Epithelial cell of proximal tubule (primary cell): ENCODE results near the gene GOT2. TPM values are rescaled to one million over a fixed set of nuclear protein-coding genes. Genes with fewer than 3 reads are reported as not detected.
"Not testable (repeated sequence)": the region's sequence is repeated elsewhere in the genome, so short reads cannot be mapped to it uniquely, and the experiment has no call there.

Experiments
- DNase-seq: peaks from one replicate; pipeline ENCODE4 v3.0.0-alpha.2; 2011; ENCODE audit warnings: low read depth
- H3K4me3 ChIP-seq: 2 replicates; pipeline ENCODE4 v1.5.1; 2011; ENCODE audit warnings: low read depth, mild to moderate bottlenecking, low read length
- total RNA-seq: library from RNA; depleted of rRNA; stranded (reverse); fragments of >200 nt; gene quantifications from 2 replicates; pipeline ENCODE4 v1.2.3, GENCODE V29; 2015
- TF ChIP-seq, protein P1 (sequence below): conservative IDR thresholded peaks from 2 replicates; pipeline ENCODE4 v1.5.1; 2012; ENCODE audit warnings: low read depth, mild to moderate bottlenecking, low read length

Gene GOT2
- 173 and 228 TPM in 2 replicates for total RNA-seq

DNA sequence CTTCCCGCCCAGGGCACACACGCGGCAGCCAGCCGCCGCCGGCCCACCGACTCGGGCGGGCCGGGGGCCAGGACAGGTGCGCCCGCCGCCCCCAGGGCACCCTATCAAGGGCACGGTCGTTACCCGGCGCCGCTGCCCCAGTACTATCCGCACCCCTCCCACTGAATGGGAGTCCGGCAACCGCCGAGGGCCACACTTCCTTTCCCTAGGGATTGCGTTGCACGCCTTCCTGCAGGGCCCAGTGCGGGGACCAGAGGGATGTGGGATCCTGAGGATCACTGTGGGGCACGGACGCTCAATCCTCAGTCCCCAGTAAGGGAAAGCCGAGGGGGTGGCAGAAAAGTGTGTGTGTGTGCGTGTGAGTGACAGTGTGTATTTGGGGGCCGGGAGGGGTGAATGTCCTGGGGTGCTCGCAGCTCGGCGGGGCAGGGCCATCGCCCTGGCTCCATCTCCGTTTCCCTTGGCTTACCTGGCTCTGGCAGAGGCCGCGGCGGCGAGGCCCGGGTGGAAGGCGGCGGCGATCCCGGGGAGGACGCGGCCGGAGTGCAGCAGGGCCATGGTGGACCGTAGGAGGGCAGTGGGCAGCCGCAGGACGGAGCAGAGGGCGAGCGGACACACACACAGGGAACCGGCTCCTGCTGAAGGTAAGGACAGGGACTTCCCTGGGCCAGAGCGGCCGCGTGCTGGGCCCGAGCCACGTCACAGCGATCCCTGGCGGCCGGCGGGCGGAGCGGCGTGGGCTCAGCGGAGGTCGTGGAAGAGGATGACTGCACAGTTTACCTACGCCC is at the start of gene GOT2:
Gene GOT2, minus strand, starts transcription at position 646 of the 788 bp plus-strand sequence. Its CDS starts 88 bp downstream, at position 558.
- TF ChIP-seq, protein P1, sequence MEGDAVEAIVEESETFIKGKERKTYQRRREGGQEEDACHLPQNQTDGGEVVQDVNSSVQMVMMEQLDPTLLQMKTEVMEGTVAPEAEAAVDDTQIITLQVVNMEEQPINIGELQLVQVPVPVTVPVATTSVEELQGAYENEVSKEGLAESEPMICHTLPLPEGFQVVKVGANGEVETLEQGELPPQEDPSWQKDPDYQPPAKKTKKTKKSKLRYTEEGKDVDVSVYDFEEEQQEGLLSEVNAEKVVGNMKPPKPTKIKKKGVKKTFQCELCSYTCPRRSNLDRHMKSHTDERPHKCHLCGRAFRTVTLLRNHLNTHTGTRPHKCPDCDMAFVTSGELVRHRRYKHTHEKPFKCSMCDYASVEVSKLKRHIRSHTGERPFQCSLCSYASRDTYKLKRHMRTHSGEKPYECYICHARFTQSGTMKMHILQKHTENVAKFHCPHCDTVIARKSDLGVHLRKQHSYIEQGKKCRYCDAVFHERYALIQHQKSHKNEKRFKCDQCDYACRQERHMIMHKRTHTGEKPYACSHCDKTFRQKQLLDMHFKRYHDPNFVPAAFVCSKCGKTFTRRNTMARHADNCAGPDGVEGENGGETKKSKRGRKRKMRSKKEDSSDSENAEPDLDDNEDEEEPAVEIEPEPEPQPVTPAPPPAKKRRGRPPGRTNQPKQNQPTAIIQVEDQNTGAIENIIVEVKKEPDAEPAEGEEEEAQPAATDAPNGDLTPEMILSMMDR, result peak; percentile 83
- no peak for DNase-seq

GRCh38 chr16:58779291-58779690 is 45.2 kb upstream of the GOT2 start:
- not testable (repeated sequence) for DNase-seq, H3K4me3 ChIP-seq

More for the DNA sequence above, at the start of gene GOT2:
- peak within 1 kb of the TSS; percentile 78 for H3K4me3 ChIP-seq

GRCh38 chr16:58773870-58774269 is 39.8 kb upstream of the GOT2 start:
- H3K4me3 ChIP-seq, result no peak overlapping the region
- no peak for DNase-seq
- TF ChIP-seq, protein P1, result no peak

DNA sequence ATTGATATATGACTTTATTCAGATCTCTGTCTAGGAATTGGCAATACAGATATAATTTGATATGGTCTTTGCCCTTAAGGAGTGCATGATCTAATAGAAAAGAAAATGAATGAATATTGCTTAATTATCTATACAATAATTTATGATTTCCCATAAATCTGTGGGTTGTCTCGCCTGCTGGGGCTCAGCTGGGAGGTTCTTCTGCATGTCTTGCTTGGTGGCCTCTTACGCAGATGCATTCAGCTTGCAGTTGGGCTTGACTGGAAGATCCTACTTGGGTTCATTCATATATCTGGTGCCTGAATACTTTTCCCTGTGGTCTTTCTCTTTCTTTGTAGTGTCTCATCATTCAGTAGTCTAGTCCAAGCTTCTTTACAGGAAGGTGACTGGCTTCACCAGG is 34.0 kb upstream of the GOT2 start:
- no peak overlapping the region for H3K4me3 ChIP-seq
- DNase-seq, result no peak
- TF ChIP-seq, protein P1, result no peak

DNA sequence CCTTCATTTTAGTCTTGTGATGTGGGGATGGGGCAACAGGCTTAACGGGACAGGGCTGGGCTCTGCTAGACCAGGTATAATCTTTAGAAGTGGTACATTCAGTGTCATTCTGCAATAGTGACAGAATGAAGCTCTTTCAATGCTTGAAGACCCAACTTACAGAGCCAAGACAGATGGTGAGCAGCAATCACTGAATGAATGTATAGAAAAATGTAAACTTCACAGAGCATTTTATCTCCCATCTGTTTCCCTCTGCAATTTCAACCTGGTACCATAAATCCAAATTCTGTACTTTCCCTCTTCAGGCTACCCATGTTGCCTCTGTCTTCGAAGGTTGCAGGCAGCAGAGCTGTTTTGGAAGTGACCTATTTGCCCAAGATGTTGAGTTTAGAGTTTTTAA is 33.5 kb upstream of the GOT2 start:
- TF ChIP-seq, protein P1, result no peak

DNA sequence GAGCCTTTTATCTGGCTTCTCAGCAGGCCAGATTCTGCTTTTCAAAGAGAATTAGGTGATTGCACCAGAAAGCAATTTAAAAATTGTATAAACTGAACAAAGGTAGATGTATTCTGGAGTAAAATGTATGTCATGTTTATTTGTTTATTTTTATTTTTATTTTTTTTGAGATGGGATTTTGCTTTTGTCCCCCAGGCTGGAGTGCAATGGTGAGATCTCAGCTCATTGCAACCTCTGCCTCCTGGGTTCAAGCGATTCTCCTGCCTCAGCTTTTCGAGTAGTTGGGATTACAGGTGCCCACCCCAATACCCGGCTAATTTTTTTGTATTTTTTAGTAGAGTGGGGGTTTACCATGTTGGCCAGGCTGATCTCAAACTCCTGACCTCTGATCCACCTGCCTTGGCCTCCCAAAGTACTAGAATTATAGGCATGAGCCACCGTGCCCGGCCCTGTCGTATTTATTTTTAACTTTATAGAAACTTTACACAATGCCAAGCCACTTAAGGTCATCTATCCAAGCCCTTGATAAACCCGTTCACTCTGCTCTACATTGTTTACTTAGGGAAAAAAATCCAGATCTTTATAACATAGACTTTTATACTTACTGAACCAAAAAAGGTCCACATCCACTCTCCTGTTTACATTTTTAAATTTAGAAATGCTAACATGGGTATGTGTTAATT is 22.7 kb upstream of the GOT2 start:
- no peak for DNase-seq
- H3K4me3 ChIP-seq, result no peak overlapping the region
- TF ChIP-seq, protein P1, result no peak

More for the DNA sequence above, 33.5 kb upstream of the GOT2 start:
- H3K4me3 ChIP-seq, result no peak overlapping the region
- no peak for DNase-seq

DNA sequence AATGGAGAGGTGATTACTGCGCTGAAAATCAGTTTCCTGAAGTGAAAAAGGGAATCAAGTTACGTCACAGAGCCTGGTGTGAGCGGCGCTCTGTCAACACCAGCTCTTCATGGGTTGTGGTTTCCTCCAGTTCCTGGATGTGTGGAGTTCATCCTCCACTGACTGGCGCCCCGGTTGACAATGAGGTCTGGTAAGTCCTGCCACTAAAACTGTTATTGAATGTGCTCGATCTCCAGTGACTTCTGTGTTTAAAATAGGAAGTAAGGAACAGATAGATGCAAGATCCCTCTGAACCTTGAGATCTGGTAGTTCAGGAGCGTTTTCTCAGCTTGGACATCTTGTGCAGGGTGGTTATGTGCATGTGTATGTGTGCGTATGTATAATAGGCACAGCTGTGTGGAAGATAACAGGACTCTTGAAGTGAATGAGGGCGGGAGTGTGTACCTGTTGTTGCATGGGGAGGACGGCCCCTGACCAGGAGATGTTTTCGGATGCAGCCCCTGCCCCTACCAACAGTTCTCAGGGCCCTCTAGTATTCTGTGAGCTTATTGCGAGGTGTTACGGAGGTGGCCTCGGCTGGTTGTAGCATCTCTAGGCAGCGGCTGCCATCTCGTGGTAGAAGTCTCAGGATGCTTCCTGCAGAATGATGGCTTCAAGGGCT is 22.0 kb upstream of the GOT2 start:
- no peak for DNase-seq
- no peak overlapping the region for H3K4me3 ChIP-seq
- TF ChIP-seq, protein P1, result peak; percentile 90
